Upper lobe of left lung (tissue), 4 donors: Measurements from ENCODE around the gene TRIM52.

Experiments used
- CTCF ChIP-seq, 6 experiments: fragments of 450-650 bp in 4 of 6; fragments of 200-600 bp in 2 of 6; sonication (generic) in 2 of 6; IDR thresholded peaks; one replicate each; pipeline ENCODE4 v1.5.1; 2016 to 2019; ENCODE audit warnings: antibody characterized with exemption in 6 of 6
- EP300 ChIP-seq, 4 donors: sonication (generic); formaldehyde crosslinking; IDR thresholded peaks; one replicate each; pipeline ENCODE4 v1.5.1; 2017; ENCODE audit warnings: antibody characterized with exemption in 4 of 4, control low read depth in 2 of 4
- POLR2A ChIP-seq, 4 donors: fragments of 450-650 bp; IDR thresholded peaks; one replicate each; pipeline ENCODE4 v1.5.1; 2016 to 2017; ENCODE audit warnings: antibody characterized with exemption in 4 of 4, mild to moderate bottlenecking in 2 of 4

GRCh38 chr5:181229996-181230395, 30.9 kb downstream of the TRIM52 start:
- no peak for TF ChIP-seq CTCF (IDR thresholded peaks at IDR 0.05)
- TF ChIP-seq EP300 (IDR thresholded peaks at IDR 0.05): no peak
- TF ChIP-seq POLR2A (IDR thresholded peaks at IDR 0.05): no peak
